HG03439 (cell line): ENCODE data around the gene PXK.
"Not testable (repeated sequence)": the region's sequence is repeated elsewhere in the genome, so short reads cannot be mapped to it uniquely, and the experiment has no call there.

Experiments
- ATAC-seq: cut with Tn5 transposase; IDR thresholded peaks from one replicate; pipeline ENCODE4 v1.9.1; 2021; ENCODE audit warnings: mild to moderate bottlenecking, moderate library complexity; ENCODE audit not compliant: unreplicated experiment

The PXK gene

DNA sequence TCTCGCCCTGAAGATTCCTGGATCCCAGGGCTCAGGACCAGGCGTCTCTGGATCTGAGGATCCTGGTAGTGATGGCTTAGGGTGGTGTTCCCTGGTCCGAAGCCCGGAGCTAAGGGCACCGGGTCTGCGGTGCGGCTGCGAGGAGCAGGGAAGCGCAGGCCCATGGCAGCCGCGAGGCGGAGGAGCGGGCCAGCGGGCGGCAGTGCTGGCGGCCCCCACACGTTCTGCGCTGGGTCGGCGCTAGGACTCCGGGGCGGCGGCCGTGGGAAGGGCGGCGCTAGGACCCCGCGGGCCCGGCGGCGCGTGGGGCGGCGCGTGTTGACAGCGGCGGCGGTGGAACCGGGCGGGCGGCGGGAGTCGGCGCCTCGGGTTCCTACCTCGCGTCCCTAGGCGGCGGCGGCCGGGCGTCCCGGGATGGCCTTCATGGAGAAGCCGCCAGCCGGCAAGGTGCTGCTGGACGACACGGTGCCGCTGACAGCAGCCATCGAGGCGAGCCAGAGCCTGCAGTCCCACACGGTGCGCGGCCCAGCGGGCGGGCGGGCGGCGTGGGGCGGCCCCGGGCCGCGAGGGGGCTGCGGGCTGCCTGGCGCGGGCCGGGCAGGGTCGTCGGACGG lies at the start of gene PXK:
Gene PXK (plus strand): TSS at position 318 of the 614 bp plus-strand sequence. CDS start 97 bp downstream, at position 415.
- ATAC-seq = peak; percentile 75

DNA sequence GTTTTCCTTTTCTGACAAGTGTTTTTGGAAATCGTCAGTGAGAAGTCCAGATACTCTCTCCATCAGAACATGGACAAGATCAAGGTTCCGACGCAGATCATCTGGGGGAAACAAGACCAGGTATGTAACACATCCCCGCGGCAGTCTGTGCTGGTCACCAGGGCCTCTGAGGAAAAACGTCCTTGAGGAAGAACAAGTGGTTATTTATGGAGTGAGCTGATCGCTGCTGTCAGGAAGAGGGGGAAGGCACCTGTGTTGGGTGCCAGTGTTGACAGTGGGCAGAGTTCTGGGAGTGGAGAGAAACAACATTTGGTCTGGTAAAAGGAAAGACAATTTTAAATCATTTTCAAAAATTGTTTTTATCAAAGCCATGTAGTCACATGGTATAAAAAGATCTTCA lies 47.4 kb upstream of the PXK start:
- no peak for ATAC-seq

DNA sequence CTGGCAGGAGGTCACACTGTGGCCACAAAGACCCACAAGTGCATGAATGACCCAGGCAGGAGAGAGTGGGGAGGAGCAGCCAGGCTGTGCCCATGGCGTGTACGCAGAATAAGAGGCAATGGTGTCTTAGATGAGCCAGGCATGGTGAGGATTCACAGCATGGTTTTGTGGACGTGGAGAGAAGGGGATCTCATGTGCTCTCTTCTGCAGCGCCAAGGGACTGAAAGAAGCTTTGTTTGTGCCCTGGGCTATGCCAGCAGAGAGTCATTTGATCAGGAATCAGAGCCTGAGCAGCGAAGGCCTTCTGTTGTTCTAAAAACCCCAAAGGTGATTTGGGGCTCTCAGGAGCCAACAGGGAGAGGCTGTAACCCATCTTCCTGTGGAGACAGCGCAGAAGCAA lies 45.3 kb upstream of the PXK start:
- no peak for ATAC-seq

DNA sequence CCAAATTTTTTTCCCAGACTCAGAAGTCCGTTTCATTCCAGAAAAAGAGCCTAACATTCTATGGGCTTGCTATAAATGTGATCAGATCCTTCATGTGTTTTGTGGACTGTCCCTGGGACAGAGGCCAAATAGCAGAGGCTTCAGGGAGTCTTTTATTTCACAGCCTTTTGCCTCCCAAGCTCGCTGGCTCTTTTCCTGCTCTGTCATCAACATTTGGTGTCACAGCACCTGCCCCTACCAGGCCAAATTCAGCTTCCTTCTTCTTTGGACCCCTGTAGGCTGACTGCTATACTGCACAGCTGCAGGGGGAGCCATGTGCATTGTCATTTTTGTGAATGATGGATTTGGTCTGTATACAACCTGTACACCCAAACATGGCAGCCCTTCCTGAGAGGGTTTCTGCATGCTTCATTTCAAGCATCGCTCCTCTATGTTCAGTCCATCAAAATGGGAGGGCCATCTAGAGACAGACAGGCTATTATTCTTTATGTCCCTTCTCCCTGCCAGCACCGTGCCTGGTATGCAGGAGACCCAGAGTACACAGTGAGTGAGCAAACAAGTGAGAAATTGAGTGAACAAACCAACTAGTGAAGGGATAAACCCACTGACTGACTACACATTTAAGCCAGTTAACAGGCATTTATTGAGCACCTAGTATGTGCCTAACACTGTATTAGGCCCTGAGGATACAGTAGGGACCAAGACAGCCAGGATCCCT lies 44.5 kb upstream of the PXK start:
- ATAC-seq = no peak

DNA sequence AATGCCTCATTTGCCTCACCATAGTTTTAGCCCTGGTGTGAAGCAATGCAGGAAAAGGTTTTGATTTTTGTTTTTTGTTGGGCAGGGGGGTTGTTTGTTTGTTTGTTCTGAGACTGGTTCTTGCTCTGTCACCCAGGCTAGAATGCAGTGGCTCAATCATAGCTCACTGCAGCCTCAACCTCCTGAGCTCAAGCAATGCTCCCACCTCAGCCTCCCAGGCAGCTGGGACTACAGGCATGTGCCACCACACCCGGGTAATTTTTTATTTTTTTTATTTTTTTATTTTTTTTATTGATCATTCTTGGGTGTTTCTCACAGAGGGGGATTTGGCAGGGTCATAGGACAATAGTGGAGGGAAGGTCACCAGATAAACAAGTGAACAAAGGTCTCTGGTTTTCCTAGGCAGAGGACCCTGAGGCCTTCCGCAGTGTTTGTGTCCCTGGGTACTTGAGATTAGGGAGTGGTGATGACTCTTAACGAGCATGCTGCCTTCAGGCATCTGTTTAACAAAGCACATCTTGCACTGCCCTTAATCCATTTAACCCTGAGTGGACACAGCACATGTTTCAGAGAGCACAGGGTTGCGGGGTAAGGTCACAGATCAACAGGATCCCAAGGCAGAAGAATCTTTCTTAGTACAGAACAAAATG lies 43.6 kb upstream of the PXK start:
- ATAC-seq = not testable (repeated sequence)

DNA sequence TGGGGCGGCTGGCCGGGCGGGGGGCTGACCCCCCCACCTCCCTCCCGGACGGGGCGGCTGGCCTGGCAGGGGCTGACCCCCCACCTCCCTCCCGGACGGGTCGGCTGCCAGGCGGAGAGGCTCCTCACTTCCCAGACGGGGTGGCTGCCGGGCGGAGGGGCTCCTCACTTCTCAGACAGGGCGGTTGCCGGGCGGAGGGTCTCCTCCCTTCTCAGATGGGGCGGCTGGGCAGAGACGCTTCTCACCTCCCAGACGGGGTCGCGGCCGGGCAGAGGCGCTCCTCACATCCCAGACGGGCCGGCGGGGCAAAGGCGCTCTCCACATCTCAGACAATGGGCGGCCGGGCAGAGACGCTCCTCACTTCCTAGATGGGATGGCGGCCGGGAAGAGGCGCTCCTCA lies 42.2 kb upstream of the PXK start:
- not testable (repeated sequence) for ATAC-seq

DNA sequence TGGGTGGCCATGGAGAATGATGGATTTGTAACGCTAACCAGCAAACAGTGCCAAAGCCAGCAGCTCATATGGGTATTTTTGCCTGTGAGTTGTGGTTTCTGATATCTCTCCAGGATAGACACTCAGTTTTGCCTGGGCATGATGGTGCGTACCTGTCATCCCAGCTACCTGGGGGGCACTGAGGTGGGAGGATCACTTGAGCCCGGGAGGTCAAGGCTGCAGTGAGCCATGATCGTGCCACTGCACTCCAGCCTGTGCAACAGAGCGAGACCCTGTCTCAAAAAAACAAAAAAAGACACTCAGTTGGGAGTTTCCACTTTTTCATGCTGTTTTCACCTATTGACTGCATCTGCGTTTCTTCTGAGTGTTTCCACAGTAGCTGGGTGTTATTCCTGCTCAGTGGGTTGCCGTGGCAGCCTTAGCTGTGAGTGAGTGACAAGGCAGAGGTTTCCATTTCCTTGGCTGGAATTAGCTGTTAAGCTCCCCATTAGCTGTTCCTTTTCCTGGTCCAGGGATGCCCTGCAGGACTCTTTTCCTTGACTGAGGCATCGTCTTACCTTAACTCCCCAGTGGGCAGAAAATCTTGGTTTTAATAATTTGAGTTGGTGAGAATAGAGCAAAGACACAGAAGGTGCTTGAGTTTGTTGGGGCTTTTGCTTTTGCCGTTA lies 40.9 kb upstream of the PXK start:
- no peak for ATAC-seq

DNA sequence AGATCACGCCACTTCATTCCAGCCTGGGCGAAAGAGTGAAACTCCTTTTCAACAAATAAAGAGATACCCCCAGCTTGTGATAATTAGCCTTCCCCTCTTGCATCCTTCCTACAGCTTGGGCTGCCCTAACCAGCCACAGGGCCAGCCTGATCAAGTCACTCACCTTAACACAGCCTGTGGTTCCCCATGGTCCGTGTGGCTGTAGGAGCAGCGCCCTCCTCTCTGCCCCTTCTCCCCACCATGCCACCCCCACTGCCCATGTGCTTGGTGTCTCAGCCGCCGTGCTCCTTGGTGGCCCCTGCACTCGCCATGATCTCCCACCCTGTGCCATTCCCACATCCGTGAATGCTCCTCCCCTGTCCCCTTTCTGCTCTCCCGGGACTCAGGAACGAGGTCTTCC lies 39.8 kb upstream of the PXK start:
- ATAC-seq = no peak

DNA sequence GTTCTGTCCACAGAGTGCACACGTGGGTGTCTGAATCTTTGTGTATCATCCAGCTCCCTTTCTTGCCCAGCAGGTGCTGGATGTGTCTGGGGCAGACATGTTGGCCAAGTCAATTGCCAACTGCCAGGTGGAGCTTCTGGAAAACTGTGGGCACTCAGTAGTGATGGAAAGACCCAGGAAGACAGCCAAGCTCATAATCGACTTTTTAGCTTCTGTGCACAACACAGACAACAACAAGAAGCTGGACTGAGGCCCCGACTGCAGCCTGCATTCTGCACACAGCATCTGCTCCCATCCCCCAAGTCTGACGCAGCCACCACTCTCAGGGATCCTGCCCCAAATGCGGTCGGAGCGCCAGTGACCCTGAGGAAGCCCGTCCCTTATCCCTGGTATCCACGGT lies 39.2 kb upstream of the PXK start:
- no peak for ATAC-seq

DNA sequence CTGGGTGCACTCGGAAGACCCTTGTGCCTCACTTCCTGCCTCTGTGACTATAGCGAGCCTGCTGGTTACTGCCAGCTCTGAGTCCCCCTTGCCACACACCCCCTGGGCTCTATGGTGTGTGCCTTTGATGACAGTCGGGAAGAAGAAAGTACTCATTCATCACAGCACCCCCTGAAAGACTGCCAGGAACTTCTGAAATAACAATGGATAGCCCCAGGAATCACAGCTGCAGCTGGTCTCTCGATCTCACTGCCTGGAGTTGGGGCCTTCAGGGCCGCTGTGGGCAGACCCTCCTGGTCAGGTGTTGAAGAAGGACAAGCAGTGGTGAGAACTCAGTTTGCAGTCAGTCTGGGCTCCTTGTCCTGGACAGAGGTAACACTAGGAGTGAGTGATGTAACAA lies 36.4 kb upstream of the PXK start:
- no peak for ATAC-seq

DNA sequence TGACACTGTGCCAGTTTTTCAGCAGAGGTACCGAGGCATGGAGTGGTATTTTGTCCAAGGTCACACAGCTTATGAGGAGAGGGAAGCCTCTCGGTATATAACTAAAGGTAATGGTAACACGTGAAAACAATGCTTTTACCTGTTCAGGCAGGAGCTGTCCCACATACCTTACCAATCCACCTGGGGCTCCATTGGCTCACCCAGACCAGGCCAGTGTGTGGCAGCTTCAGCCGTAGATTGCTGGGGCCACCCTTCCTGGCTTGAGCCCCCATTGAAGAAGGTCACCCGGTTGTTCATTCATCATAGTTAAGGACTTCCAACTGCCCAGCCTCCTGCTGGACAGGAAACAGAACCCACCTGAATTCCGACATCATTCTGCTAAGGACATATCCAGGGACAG lies 35.8 kb upstream of the PXK start:
- ATAC-seq = no peak

DNA sequence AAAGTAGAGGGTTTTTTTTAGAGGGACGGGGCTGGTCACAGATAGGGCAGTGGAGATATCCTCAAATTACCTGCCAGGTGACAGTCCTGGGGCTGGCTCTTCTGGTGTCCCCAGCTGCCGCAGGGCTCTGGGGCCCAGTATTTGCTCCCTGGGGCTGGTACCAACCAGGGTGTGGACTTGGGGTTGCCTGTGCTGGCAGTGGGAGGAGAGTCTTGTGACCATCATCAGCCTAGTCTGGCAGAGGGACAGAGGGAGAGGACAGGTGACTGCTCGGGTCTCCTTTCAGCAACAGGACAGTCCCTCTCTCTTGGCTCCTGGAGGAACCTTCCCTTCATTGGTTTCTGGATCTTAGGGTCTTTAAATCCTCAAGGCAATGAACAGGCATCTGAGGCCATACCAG lies 34.5 kb upstream of the PXK start:
- ATAC-seq = no peak

DNA sequence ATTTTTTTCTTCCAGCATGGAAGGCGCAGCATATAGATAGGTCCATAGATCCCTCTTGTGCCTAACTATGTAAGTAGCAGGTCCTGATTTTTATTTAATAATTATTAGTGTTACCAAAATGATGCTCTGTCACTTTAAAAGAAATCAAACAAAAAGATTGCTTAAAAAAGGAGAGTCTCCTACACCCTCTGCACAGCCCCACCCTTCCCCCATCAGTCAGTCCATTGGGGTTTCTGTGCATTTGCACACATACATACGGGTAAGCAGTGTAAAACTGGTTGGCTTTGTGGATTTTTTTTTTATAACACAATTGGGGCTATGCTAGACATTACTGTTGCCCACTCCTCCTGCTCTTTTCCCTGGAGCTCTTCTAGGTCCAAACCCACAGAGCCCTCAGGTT lies 33.6 kb upstream of the PXK start:
- ATAC-seq = no peak

DNA sequence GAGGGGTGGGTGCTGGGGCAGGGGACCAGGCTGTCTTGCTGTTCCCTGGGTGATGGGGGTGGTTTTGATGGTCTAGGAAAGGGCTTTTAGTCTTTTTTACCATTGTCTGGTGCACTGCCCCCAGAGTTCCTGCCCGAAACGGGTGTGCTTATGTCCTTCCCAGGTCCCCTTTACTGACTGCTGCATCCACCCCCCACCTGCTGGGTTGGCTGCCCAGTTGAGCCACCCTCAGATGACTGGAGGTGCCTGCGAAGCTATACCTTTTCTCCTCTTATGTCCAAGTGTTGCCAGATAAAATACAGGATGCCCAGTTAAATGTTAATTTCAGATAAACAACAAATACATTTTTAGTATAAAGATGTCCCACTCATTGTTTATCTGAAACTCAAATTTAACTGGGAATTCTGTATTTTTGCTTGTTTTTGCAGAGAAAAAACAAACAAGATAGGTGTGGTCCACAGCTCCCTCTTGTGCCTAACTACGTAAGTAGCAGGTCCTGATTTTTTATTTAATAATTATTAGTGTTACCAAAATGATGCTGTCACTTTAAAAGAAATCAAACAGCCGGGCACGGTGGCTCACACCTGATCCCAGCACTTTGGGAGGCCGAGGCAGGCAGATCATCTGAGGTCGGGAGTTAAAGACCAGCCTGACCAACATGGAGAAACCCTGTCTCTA lies 32.7 kb upstream of the PXK start:
- ATAC-seq = no peak

DNA sequence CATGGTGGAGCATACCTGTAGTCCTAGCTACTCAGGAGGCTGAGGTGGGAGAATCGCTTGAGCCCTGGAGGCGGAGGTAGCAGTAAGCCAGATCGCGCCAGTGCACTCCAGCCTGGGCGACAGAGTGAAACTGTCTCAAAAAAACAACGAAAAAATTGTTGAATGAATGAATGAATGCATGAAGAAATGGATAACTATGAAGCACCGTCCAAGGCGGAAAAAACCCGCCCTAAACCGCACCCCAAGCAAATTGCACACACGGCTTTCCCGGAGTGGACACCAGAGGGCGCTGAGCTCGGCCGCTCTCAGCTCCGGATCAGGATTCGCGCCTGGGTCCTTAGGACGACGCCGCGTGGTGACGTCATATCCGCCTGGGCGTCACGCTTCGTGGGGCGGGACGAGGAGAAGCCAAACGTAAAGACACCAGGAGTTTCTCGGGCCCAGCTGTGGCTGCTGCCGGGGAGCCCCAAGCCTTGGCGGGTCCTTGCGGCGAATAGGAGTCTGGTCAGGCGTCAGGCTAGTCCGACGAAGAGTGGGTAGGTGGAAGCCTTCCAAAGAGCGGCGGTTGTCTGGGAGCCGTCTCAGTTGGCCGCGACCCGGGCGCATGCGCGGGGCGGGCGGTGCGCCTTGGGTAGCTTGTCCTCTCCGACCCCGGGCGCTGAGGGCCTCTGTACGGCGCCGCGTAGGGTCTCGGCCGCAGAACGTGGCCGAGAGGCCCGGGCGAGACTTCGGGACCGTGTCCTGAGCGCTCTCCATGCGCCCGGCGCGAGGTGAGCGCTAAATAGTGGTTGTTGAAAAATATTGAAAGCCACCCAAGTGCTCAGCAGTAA lies 26.6 kb upstream of the PXK start, which contains the start of the genes HTD2 and RPP14:
Gene HTD2 (plus strand): TSS at position 639 of the 830 bp plus-strand sequence. CDS start 11,094 bp downstream, outside the sequence.
Gene RPP14 (plus strand): TSS at position 364 of the 830 bp plus-strand sequence. CDS start 4,085 bp downstream, outside the sequence.
- peak; percentile 91 for ATAC-seq

DNA sequence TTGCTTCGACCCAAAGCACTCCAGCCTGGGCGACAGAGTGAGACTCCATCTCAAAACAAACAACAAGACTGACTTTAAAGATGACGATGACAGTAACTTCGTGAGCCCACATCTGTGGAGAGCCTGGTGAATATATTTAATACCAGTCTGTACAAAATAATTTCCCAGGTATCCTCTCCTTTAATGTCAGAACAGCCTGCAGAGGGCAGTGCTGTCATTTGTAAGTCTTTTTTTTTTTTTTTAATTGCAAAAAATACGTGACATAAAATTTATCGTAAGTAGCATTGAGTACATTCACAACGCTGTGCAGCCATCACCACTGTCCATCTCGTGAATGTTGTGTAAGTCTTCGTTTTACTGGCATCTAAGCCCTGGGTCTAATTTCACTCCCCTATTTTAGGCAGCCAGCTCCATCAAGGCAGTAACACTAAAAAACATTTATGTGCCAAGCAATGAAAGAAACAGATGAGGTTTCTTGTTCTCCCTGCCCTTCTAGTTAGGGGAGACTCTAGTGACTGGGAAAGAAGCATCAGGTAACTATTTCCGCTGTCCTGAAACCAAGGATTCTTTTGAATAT lies 25.0 kb upstream of the PXK start:
- ATAC-seq = no peak

DNA sequence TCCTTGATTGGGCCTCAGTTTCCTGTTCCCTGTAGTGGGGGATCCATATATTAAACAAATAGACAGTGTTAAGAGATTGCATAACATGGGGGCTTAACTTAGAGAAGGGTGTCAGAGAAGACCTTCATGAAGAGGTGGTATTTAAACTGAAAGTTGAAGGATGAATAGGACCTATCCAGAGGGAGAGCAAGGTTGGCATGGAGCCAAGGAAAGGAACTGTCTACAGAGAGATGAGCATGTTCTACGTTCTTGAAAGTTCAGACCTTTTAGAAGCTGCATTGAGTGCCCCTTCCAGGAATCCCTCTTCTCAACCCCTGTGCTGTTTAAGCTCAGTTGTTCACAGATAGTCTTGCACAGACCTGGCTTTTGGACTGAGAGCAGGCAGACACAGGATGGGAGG lies 24.0 kb upstream of the PXK start:
- ATAC-seq = no peak

DNA sequence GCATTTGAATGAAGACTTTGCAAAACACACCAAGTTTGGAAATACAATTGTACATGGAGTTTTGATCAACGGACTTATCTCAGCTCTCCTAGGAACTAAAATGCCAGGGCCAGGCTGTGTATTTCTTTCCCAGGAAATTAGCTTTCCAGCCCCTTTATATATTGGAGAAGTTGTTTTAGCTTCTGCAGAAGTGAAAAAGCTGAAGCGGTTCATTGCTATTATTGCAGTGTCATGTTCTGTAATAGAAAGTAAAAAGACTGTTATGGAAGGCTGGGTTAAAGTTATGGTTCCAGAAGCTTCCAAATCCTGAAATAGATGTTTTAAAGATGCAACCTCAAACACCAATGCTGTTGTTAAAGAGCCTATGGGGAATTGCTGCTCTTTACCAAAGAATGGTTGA lies 14.9 kb upstream of the PXK start:
- ATAC-seq = no peak

DNA sequence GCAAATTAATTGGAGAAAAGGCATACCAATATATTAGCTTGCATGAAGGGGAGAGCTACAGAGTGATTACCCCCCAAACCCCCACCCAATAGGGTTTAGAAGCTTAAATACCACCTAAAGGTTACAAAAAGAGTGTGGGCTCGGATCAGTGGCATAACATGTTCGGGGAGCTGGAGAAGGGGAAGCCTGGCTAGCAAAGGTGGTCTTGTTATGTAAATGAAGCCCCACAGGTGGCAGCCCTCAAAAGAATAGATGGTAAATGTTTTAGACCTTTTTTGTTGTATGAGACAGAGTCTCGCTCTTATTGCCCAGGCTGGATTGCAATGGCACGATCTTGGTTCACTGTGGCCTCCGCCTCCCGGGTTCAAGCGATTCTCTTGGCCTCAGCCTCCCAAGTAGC lies 10.9 kb upstream of the PXK start:
- ATAC-seq = no peak

DNA sequence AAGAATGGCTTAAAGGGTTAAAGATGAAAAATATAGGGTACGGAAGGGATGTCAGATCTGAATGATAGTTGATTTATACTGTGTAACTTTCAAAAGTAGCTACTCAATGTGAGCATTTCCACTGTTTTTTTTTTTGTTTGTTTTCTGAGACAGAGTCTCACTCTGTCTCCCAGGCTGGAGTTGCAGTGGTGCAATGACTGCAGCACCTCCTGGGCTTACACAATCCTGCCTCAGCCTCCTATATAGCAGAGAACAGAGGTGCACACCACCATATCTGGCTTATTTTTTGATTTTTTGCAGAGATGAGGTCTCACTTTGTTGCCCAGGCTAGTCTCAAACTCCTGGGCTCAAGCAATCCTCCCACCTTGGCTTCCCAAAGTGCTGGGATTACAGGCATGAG lies 9.9 kb upstream of the PXK start:
- no peak for ATAC-seq
